Brain microvascular endothelial cell (primary cell): Measurements from ENCODE around the gene WWOX.
"Not testable (repeated sequence)": the region's sequence is repeated elsewhere in the genome, so short reads cannot be mapped to it uniquely, and the experiment has no call there.

Experiments used
- DNase-seq: peaks from one replicate; pipeline ENCODE4 v3.0.0-alpha.2; 2020
- H3K27ac ChIP-seq: fragments of 250-450 bp; sonication (Bioruptor Pico); 2 replicates; pipeline ENCODE4 v1.5.1; 2020; ENCODE audit warnings: mild to moderate bottlenecking, moderate library complexity
- H3K27me3 ChIP-seq: fragments of 250-450 bp; sonication (Bioruptor Pico); replicated peaks from 2 replicates; pipeline ENCODE4 v1.5.1; 2020; ENCODE audit warnings: mild to moderate bottlenecking
- H3K36me3 ChIP-seq: fragments of 250-450 bp; sonication (Bioruptor Pico); replicated peaks from 2 replicates; pipeline ENCODE4 v1.5.1; 2020; ENCODE audit warnings: mild to moderate bottlenecking
- H3K4me3 ChIP-seq: 2 replicates; pipeline ENCODE4 v1.5.1; 2011; ENCODE audit warnings: low read depth, mild to moderate bottlenecking, control low read depth, low read length, moderate library complexity
- CTCF ChIP-seq: IDR thresholded peaks from 2 replicates; pipeline ENCODE4 v1.5.1; 2011; ENCODE audit warnings: low read depth, mild to moderate bottlenecking, moderate library complexity, low read length, control low read depth, inconsistent platforms; ENCODE audit errors: missing control alignments
- in situ Hi-C: cut with HindIII; loops from 2 replicates; pipeline ENCODE4 v1.10.0; 2017; ENCODE audit warnings: low sequenced_read_pairs, low pct_ligation_motif_present

Gene WWOX

GRCh38 chr16:79218351-79218750 is 1118.9 kb downstream of the WWOX start:
- H3K27me3 ChIP-seq, result no peaks in the 10 kb centered on the region
- in situ Hi-C loops, result no loop called here
- H3K27ac ChIP-seq, result no peak overlapping the region
- no peak overlapping the region for H3K4me3 ChIP-seq
- no peaks in the 10 kb centered on the region for H3K36me3 ChIP-seq
- TF ChIP-seq CTCF, result no peak
- no peak for DNase-seq

- H3K27me3 ChIP-seq, H3K36me3 ChIP-seq, DNase-seq, in situ Hi-C loops, H3K4me3 ChIP-seq, H3K27ac ChIP-seq: not testable (repeated sequence)
These were observed 1126.5 kb downstream of the WWOX start for GRCh38 chr16:79225994-79226393.

GRCh38 chr16:79229361-79229760 is 1129.9 kb downstream of the WWOX start:
- DNase-seq, result no peak
- in situ Hi-C loops, result no loop called here
- no peaks in the 10 kb centered on the region for H3K36me3 ChIP-seq
- no peaks in the 10 kb centered on the region for H3K27me3 ChIP-seq
- H3K27ac ChIP-seq, result no peak overlapping the region
- TF ChIP-seq CTCF, result no peak
- H3K4me3 ChIP-seq, result no peak overlapping the region

- H3K27me3 ChIP-seq, in situ Hi-C loops, H3K4me3 ChIP-seq, DNase-seq, H3K27ac ChIP-seq, H3K36me3 ChIP-seq: not testable (repeated sequence)
These were observed 1146.2 kb downstream of the WWOX start for GRCh38 chr16:79245700-79246099.

GRCh38 chr16:79247386-79247785 is 1147.9 kb downstream of the WWOX start:
- in situ Hi-C loops, result no loop called here
- no peak for DNase-seq
- TF ChIP-seq CTCF, result no peak
- Histone ChIP-seq H3K27ac (no peak overlapping the region), H3K27me3 (no peaks in the 10 kb centered on the region), H3K4me3 (no peak overlapping the region), H3K36me3 (no peaks in the 10 kb centered on the region)

GRCh38 chr16:79248351-79248750 is 1148.9 kb downstream of the WWOX start:
- in situ Hi-C loops, result no loop called here
- no peak overlapping the region for H3K27ac ChIP-seq
- no peaks in the 10 kb centered on the region for H3K36me3 ChIP-seq
- H3K4me3 ChIP-seq, result no peak overlapping the region
- no peak for TF ChIP-seq CTCF
- no peak for DNase-seq
- no peaks in the 10 kb centered on the region for H3K27me3 ChIP-seq

GRCh38 chr16:79250502-79251098 is 1151.1 kb downstream of the WWOX start:
- no peaks in the 10 kb centered on the region for H3K36me3 ChIP-seq
- in situ Hi-C loops, result no loop called here
- DNase-seq, result no peak
- no peaks in the 10 kb centered on the region for H3K27me3 ChIP-seq
- no peak overlapping the region for H3K4me3 ChIP-seq
- no peak overlapping the region for H3K27ac ChIP-seq
- no peak for TF ChIP-seq CTCF
